Calu3 (cell line): Measurements from ENCODE around the gene TMEM132A. TPM values are rescaled to one million over a fixed set of nuclear protein-coding genes. Genes with fewer than 3 reads are reported as not detected.
"Not testable (repeated sequence)": the region's sequence is repeated elsewhere in the genome, so short reads cannot be mapped to it uniquely, and the experiment has no call there.

Experiments used
- BruUV-seq: library from RNA; stranded (reverse); fragments of 400-500 nt; replicated peaks from 2 replicates; lab custom pipeline; 2021; lab: Mats Ljungman, UMichigan
- CTCF ChIA-PET: fragments of 300-600 bp; sonication (Branson Sonifier 250); formaldehyde crosslinking; loops from one replicate; lab custom pipeline; 2022; ENCODE audit warnings: antibody characterized with exemption; lab: Charles Lee
- DNase-seq: peaks from one replicate; pipeline ENCODE4 v3.0.0; 2022
- H3K27ac Mint-ChIP-seq: one replicate; pipeline ENCODE4 v1.8.0; 2022; ENCODE audit warnings: mixed read lengths; ENCODE audit not compliant: unreplicated experiment
- H3K27me3 Mint-ChIP-seq: one replicate; pipeline ENCODE4 v1.8.0; 2022; ENCODE audit warnings: mixed read lengths; ENCODE audit not compliant: unreplicated experiment
- H3K36me3 Mint-ChIP-seq: one replicate; pipeline ENCODE4 v1.8.0; 2022; ENCODE audit warnings: mild to moderate bottlenecking, moderate library complexity, mixed read lengths; ENCODE audit not compliant: insufficient read depth, unreplicated experiment
- H3K4me1 Mint-ChIP-seq: one replicate; pipeline ENCODE4 v1.8.0; 2022; ENCODE audit warnings: mild to moderate bottlenecking, low read depth, mixed read lengths; ENCODE audit not compliant: unreplicated experiment
- H3K4me3 Mint-ChIP-seq: one replicate; pipeline ENCODE4 v1.8.0; 2022; ENCODE audit warnings: mild to moderate bottlenecking, low read depth, moderate library complexity, mixed read lengths; ENCODE audit not compliant: unreplicated experiment
- H3K9me3 Mint-ChIP-seq: one replicate; pipeline ENCODE4 v1.8.0; 2022; ENCODE audit warnings: low read depth, mixed read lengths; ENCODE audit not compliant: unreplicated experiment
- intact Hi-C: fragments of 100-400 bp; cut with micrococcal nuclease; formaldehyde crosslinking; loops from one replicate; pipeline ENCODE4 v1.10.0; 2022; ENCODE audit not compliant: unreplicated experiment
- total RNA-seq: library from RNA; stranded (reverse); gene quantifications from 2 replicates; pipeline ENCODE4 v1.2.3, GENCODE V29; 2022
- TF ChIP-seq, protein P1 (sequence below): fragments of 200-600 bp; IDR thresholded peaks from one replicate; pipeline ENCODE4 v1.8.0; 2022; ENCODE audit warnings: antibody characterized with exemption; ENCODE audit not compliant: unreplicated experiment

The TMEM132A gene
- total RNA-seq, 1 experiment from 2014 or later, result 116 TPM

DNA sequence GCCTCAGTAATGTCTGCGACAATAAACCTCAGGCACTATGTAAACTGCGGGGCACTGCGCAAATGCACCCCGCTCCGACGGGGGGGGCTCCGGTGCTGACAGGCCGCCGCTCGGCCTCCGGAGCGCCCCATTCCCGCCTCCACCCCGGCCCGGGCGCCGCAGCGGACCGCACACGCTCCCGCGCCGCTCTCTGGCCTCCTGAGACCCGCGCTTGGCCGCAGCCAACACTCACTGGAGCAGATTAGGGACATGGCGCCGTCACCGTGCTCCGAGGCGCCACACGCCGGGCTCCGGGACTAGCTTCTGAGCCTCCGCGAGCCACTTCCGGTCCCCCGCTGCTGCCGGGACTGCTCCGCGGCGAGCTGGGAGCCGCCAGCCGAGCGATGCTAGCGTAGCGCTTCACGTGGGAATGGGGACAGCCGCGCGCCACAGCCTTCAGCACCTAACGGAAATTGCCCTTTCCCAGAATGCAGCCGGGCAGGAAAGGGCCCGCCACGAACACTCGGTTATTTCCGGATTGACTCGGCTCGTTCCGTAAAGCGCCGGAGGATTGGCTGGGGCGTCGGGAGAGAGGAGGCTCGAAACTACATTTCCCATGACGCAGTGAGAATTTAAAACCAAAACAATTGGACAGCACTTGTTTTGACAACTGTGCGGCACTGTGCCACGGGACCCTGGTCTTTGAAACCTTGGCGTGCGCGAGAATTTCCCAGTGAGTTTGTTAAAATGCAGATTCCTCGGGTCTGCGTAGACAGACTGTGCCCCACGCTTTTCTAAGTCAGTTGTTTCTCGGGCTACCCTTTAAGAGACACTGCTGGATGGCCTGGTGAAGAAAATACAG, 17.9 kb upstream of the TMEM132A start, which contains the start of gene PRPF19:
PRPF19 (minus strand) TSS at position 454 of the 841 bp plus-strand sequence; CDS start at position 251, 203 bp downstream.
- H3K36me3 Mint-ChIP-seq, result peaks cover 24% of the 10 kb centered on the region
- peak within 1 kb of the TSS; percentile 98 for H3K4me3 Mint-ChIP-seq
- no peaks in the 10 kb centered on the region for H3K9me3 Mint-ChIP-seq
- no TSS peak for BruUV-seq
- CTCF ChIA-PET, result interaction anchor here (0.6 to 1.5 kb wide), 4 partner anchors 7 to 1038 kb away, joined by 3 to 10 read pairs (median 4); partner anchors contain the start of gene TMEM109
- TF ChIP-seq, protein P1, sequence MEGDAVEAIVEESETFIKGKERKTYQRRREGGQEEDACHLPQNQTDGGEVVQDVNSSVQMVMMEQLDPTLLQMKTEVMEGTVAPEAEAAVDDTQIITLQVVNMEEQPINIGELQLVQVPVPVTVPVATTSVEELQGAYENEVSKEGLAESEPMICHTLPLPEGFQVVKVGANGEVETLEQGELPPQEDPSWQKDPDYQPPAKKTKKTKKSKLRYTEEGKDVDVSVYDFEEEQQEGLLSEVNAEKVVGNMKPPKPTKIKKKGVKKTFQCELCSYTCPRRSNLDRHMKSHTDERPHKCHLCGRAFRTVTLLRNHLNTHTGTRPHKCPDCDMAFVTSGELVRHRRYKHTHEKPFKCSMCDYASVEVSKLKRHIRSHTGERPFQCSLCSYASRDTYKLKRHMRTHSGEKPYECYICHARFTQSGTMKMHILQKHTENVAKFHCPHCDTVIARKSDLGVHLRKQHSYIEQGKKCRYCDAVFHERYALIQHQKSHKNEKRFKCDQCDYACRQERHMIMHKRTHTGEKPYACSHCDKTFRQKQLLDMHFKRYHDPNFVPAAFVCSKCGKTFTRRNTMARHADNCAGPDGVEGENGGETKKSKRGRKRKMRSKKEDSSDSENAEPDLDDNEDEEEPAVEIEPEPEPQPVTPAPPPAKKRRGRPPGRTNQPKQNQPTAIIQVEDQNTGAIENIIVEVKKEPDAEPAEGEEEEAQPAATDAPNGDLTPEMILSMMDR, result no peak
- peaks cover 38% of the 10 kb centered on the region for H3K27me3 Mint-ChIP-seq
- peak; percentile 97 for DNase-seq
- intact Hi-C loops, result no loop called here
- peaks cover 21% of the 10 kb centered on the region for H3K4me1 Mint-ChIP-seq
- peak within 1 kb of the TSS; percentile 41 for H3K27ac Mint-ChIP-seq

DNA sequence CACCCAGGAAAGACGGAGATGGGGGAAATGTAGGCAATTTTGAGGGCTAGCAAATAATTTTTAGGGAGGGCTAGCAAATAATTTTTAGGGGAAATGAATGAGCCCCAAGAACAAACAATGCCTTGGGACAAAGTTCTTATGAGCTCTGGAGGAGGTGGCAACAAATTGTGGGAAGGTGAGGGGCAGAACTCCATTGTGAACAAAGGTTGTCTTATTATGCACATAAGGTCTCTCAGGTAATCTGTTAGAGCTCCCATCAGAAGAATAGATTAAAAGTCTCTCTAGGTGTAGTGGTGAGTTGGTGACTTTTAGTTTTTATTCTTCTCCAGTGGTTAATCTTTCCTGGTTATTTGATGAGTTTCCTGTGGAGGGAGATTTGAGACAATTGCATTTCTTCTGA, 15.5 kb upstream of the TMEM132A start:
- intact Hi-C loops, result no loop called here
- no peak for DNase-seq
- CTCF ChIA-PET, result no interaction called here
- no peak overlapping the region for H3K27ac Mint-ChIP-seq
- H3K4me1 Mint-ChIP-seq, result peaks cover 18% of the 10 kb centered on the region
- TF ChIP-seq, protein P1, result no peak
- H3K9me3 Mint-ChIP-seq, result no peaks in the 10 kb centered on the region
- peaks cover 51% of the 10 kb centered on the region for H3K27me3 Mint-ChIP-seq
- H3K36me3 Mint-ChIP-seq, result peaks cover 28% of the 10 kb centered on the region
- no peak overlapping the region for H3K4me3 Mint-ChIP-seq
- BruUV-seq, result no TSS peak

DNA sequence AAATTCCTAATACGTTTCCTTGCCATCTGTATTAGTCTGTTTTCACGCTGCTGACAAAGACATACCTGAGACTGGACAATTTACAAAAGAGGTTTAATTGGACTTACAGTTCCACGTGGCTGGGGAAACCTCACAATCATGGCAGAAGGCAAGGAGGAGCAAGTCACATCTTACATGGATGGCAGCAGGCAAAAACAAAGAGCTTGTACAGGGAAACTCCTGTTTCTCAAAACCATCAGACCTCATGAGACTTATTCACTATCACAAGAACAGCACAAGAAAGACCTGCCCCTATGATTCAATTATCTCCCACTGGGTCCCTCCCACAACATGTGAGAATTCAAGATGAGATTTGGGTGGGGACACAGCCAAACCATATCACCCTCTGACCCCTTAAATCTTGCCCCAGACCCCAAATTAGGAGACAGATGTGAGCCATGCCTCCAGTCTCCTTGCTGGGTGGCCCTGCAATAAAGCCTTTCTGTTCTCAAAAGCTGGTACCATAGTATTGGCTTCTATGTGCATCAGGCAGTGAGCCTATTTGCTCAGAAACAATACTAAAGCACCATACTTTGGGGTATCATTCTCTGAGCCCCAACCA, 14.5 kb upstream of the TMEM132A start:
- H3K27me3 Mint-ChIP-seq, result peaks cover 51% of the 10 kb centered on the region
- CTCF ChIA-PET, DNase-seq, H3K9me3 Mint-ChIP-seq, H3K27ac Mint-ChIP-seq, H3K4me3 Mint-ChIP-seq, BruUV-seq, H3K4me1 Mint-ChIP-seq, intact Hi-C loops: not testable (repeated sequence)
- H3K36me3 Mint-ChIP-seq, result peaks cover 37% of the 10 kb centered on the region

DNA sequence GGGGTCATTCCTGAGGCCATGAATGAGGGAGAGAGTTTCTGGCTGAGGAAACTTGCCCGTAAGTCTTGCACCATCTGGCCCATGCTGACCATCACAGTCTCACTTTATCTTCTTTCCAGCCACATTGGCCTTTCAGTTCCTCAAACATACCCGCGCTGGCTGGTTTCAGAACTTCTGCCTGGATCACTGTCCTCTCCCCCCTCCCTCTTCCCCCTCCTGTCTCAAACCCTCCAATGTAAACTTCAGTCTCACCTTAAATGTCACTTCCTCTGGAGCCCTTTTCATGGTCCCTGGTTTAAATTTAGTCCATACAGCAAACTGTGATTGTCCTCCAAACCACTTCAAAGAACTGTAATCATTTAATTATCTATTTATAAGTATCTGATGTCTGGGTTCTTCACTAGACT, 14.0 kb upstream of the TMEM132A start:
- Mint-ChIP-seq H3K27ac (no peak overlapping the region), H3K27me3 (peaks cover 51% of the 10 kb centered on the region), H3K36me3 (peaks cover 37% of the 10 kb centered on the region), H3K4me1 (peaks cover 12% of the 10 kb centered on the region), H3K9me3 (no peaks in the 10 kb centered on the region), H3K4me3 (no peak overlapping the region)
- intact Hi-C loops, result no loop called here
- no TSS peak for BruUV-seq
- TF ChIP-seq, protein P1, result no peak
- CTCF ChIA-PET, result no interaction called here
- DNase-seq, result no peak
